Chondrocyte (in vitro differentiated cells): ENCODE results near the gene TBC1D8. TPM values are rescaled to one million over a fixed set of nuclear protein-coding genes. Genes with fewer than 3 reads are reported as not detected.

Experiments used
- DNase-seq: peaks from one replicate; pipeline ENCODE4 v3.0.0; 2021; ENCODE audit warnings: mixed read lengths, low spot score
- H3K27ac Mint-ChIP-seq: one replicate; pipeline ENCODE4 v1.8.0; 2021; ENCODE audit warnings: mild to moderate bottlenecking, moderate library complexity, mixed read lengths; ENCODE audit not compliant: unreplicated experiment
- H3K27me3 Mint-ChIP-seq: 2 replicates; pipeline ENCODE4 v1.8.0; 2021; ENCODE audit warnings: low read depth, mixed read lengths
- H3K36me3 Mint-ChIP-seq: 2 replicates; pipeline ENCODE4 v1.8.0; 2021; ENCODE audit warnings: low read depth, mixed read lengths
- H3K4me1 Mint-ChIP-seq: 2 replicates; pipeline ENCODE4 v1.8.0; 2021; ENCODE audit warnings: low read depth, mild to moderate bottlenecking, mixed read lengths
- H3K4me3 Mint-ChIP-seq: one replicate; pipeline ENCODE4 v1.8.0; 2021; ENCODE audit warnings: mild to moderate bottlenecking, moderate library complexity, mixed read lengths; ENCODE audit not compliant: unreplicated experiment
- H3K9me3 Mint-ChIP-seq: 2 replicates; pipeline ENCODE4 v1.8.0; 2021; ENCODE audit warnings: low read depth, mixed read lengths
- total RNA-seq: library from RNA; stranded (reverse); gene quantifications from 3 replicates; pipeline ENCODE4 v1.2.1, GENCODE V29; 2021
- TF ChIP-seq, protein P1 (sequence below): fragments of 200-600 bp; sonication (generic); IDR thresholded peaks from 2 replicates; pipeline ENCODE4 v1.5.0; 2021; ENCODE audit warnings: antibody characterized with exemption, mild to moderate bottlenecking, moderate library complexity

TBC1D8 gene
- total RNA-seq, 1 donor from 2014 or later, result 8.2 TPM

- H3K27me3 Mint-ChIP-seq, result no peaks in the 10 kb centered on the region
- TF ChIP-seq, protein P1, sequence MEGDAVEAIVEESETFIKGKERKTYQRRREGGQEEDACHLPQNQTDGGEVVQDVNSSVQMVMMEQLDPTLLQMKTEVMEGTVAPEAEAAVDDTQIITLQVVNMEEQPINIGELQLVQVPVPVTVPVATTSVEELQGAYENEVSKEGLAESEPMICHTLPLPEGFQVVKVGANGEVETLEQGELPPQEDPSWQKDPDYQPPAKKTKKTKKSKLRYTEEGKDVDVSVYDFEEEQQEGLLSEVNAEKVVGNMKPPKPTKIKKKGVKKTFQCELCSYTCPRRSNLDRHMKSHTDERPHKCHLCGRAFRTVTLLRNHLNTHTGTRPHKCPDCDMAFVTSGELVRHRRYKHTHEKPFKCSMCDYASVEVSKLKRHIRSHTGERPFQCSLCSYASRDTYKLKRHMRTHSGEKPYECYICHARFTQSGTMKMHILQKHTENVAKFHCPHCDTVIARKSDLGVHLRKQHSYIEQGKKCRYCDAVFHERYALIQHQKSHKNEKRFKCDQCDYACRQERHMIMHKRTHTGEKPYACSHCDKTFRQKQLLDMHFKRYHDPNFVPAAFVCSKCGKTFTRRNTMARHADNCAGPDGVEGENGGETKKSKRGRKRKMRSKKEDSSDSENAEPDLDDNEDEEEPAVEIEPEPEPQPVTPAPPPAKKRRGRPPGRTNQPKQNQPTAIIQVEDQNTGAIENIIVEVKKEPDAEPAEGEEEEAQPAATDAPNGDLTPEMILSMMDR, result no peak
- no peaks in the 10 kb centered on the region for H3K9me3 Mint-ChIP-seq
- no peak for DNase-seq
- H3K4me1 Mint-ChIP-seq, result peaks cover 48% of the 10 kb centered on the region
- peak overlapping the region; percentile 96 for H3K27ac Mint-ChIP-seq
- H3K4me3 Mint-ChIP-seq, result peak overlapping the region; percentile 90
- peaks cover 28% of the 10 kb centered on the region for H3K36me3 Mint-ChIP-seq
Observed at GRCh38 chr2:101002562-101003277, 148.5 kb downstream of the TBC1D8 start.

DNA sequence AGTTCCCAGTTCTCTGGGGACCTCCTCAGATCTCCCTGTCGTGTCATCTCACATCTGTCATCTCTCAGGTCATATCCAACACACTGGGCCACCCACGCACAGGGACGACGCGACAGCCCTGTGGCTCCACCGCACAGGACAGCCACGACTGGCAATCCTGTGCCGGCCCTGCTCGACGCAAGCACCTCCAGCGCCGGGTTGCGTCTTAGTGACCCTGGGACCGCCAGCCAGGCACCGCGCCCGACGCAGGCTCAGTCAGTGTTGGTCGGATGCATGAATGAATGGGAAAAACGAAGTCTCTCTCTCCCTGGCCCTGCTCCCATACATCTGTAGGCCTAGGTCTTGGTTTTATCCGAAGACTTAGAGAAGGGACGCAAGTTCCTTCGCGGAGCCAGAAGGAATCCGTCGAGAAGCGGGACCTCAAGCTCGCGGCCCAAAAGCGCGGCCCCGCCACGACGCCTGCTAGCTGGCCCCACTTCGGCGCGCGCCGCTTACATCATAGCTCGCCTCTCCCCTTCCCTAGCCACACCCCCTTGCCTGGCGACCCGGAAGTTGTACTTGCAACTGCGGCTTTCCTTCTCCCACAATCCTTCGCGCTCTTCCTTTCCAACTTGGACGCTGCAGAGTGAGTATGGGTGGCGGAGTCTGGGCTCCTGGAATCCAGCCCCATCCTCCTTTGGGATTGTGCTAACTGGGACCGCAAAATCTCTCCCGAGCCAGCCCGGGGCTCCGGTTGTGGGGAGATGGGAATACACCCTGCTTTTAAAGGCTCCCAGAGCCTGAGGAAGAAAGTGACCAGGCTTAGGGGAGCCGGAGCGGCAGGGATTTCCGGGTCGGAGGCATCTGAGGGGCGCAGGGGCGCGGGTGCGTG is 149.3 kb downstream of the TBC1D8 start, which contains the start of gene RPL31:
TSS of gene RPL31 (plus strand) at position 599 of the 871 bp plus-strand sequence. CDS start 413 bp downstream, outside the sequence.
- H3K27me3 Mint-ChIP-seq, result no peaks in the 10 kb centered on the region
- peak within 1 kb of the TSS; percentile 90 for H3K4me3 Mint-ChIP-seq
- H3K9me3 Mint-ChIP-seq, result no peaks in the 10 kb centered on the region
- H3K4me1 Mint-ChIP-seq, result peaks cover 45% of the 10 kb centered on the region
- H3K27ac Mint-ChIP-seq, result peak within 1 kb of the TSS; percentile 96
- peak; percentile 100 for DNase-seq
- TF ChIP-seq, protein P1, result no peak
- H3K36me3 Mint-ChIP-seq, result peaks cover 28% of the 10 kb centered on the region

DNA sequence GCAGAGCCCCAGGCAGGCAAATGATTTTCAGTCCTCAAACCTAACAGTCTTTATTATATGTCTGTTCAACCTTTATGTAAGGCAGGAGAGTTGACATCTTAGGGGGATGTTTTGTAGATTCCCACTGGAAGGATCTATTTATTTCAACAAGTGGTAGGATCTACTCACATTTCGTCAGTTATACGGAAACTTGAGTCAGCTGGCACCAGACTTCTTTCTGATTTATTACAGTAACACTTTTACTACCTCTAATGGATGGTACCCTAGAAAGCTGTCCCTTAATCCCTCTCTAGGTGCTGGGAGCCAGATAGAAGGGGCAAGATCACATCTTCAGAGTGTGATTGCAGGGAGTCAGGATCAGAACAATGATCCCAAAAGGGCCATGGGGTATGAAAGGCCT is 151.2 kb downstream of the TBC1D8 start:
- Mint-ChIP-seq H3K4me3 (no peak overlapping the region), H3K27ac (no peak overlapping the region), H3K27me3 (no peaks in the 10 kb centered on the region), H3K9me3 (no peaks in the 10 kb centered on the region), H3K4me1 (peaks cover 31% of the 10 kb centered on the region), H3K36me3 (peaks cover 26% of the 10 kb centered on the region)
- TF ChIP-seq, protein P1, result no peak
- no peak for DNase-seq

DNA sequence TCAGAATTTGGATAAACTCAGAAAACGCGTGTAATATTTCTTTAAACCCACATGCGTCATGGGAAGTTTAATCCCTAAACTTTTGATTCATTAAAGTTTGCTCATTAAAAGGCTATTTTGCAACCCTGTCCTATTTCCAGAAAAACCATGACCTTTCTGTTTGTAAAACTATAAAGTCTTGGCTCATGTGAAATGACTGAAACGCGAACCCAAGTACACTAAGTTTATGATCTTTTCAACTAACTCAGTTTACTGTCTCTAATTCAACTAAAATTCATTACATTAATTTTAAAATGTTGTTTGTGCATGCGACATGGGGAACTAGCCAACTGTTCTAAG is 153.0 kb downstream of the TBC1D8 start:
- H3K27me3 Mint-ChIP-seq, result no peaks in the 10 kb centered on the region
- no peaks in the 10 kb centered on the region for H3K9me3 Mint-ChIP-seq
- no peak overlapping the region for H3K4me3 Mint-ChIP-seq
- H3K36me3 Mint-ChIP-seq, result peaks cover 18% of the 10 kb centered on the region
- TF ChIP-seq, protein P1, result no peak
- no peak overlapping the region for H3K27ac Mint-ChIP-seq
- DNase-seq, result no peak
- H3K4me1 Mint-ChIP-seq, result peaks cover 13% of the 10 kb centered on the region

DNA sequence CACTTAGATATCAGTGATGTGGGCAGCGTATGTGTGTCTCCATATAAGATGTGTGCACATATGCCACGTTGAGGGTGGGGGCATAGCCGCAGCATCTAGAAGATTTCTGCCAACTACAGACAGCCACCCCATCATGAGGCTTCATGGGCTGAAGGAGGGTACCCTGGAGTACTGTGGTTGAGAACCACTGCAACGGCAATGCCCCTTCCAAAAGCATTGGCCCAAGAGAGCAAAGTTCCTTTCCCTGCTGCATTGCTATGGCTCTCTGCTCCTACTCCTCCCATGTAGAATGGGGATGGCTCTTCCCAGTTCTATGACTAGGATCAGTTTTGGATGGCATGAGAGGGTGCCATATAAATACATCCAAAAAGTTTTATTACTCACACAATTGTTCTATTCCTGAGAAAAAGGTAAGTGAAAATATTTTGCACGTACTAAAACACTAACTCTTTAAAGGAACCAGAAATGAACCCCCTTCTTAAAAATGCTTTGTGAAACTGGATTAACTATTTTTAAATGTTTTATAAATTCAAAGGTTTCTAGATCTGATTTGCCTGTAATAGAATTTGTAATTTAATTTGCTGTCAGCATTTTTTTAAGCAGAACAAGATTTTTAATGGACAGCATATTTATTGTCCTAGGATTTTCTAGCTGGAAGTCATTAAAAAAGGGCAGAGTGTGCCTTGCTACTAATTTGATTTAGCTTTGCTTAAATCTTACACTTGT is 153.5 kb downstream of the TBC1D8 start:
- Mint-ChIP-seq H3K4me1 (peaks cover 10% of the 10 kb centered on the region), H3K36me3 (peaks cover 18% of the 10 kb centered on the region), H3K27me3 (no peaks in the 10 kb centered on the region), H3K27ac (no peak overlapping the region), H3K4me3 (no peak overlapping the region), H3K9me3 (no peaks in the 10 kb centered on the region)
- TF ChIP-seq, protein P1, result no peak
- no peak for DNase-seq
